OCI-M2 (cell line): ENCODE data around the gene RNF115.
"Not testable (repeated sequence)": the region's sequence is repeated elsewhere in the genome, so short reads cannot be mapped to it uniquely, and the experiment has no call there.

Experiments
- DNase-seq: peaks from one replicate; lab custom pipeline; 2025; ENCODE audit not compliant: unreplicated experiment; lab: John Stamatoyannopoulos, UW

Gene RNF115

DNA sequence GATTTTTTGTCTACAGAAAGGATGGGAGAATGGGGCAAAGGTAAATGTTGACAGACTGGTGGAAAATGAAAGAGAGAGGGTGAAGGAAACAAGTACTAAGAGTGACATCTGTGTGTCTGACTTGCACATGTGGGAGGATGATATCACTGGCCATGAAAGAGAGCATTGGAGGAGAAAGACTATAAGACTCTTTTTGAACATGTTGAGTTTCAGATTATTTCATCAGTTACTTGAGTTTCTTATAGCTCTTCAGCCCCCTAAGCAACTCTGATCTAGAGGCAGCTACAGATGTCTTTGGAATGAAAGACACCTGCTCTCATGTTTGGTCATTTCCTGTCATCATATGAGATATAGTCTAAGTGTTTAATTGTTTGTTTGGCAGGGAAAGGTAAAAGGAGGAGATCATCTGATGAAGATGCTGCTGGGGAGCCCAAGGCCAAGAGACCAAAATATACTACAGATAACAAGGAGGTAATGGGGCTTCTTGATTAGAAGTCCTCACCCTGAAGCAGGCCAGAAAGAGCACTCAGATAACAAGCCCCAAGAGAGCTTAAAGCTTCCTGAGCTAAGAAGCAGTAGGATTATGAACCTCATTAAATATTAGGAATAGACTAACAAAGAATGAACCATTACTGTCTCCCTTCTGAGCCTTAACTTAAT, 4.6 kb upstream of the RNF115 start:
- no peak for DNase-seq

DNA sequence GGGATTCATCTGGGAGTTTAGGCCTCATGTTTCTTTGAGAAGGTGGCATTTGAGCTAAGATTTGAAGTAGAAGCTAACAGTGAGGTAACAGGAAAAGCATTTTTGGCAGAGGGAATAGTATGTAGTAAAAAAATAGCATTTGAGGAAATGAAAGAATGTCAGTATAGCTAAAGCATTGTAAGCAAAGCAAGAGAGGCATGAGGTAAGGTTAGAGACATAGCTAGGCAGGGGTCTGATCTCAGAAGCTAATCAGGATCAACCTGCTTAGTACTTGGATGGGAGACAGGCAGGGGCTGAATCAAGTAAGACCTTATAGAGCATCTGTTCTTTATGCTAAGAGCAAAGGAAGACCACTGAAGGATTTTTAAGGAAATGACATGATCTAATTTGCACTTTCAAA, 4.1 kb upstream of the RNF115 start:
- no peak for DNase-seq

DNA sequence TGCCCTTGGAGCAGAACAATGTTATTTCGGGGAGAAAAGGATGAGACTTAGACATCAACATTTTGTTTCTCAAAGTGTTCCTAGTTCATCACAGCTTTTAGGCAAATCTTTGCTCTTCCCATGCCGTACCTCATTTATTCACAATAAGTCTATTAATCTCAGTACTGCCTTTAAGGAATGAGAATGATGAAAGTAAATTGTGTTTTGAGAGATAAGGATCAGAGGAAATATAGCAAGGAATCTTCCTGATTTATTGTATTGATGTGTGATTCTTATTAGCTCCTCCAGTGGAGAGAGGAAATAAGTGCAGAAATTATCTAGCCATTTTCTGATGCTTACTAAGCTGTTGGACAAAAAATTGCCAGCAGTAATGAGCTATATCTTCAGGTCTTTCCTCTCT, 2.1 kb upstream of the RNF115 start:
- DNase-seq = no peak

DNA sequence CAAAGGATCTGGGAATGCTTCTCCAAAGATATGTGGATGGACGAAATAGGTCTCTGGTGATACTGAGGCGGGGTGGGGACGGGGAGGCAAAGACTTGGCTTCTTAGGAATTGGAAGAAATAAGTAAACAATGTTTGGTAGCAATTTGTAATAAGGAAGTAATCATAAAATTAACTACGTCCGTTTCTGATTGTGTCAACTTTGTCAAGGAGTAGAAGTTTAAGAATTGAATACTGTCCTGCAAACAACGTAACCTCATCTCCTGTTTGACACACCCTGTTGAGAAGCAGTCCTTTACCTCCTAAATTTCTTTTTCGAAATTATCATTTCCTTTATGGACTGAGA, 576 bp upstream of the RNF115 start:
- DNase-seq = no peak

DNA sequence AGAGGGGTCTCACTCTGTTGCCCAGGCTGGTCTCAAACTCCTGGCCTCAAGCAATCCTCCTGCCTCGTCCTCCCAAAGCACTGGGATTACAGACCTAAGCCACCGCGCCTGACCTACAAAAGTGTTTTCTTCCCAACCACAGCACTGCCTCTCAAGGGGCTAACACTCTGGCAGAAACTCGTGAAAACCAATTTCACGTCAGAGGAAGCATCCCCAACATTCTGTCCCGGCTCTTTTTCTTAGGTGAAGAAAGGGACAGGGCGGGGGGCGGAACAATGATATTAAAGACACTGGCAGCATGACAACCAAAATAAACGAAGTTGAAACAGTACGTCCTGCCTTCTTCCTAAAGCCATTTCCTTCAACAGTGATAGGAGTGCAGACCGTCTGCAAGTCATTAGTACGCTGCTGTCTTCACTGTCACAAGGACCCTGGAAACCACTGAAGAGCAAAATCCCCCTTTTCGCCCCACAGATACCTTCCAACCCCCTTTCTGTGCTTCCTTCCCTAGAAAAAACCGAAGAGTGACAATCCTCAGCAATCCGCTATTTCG, 1.0 kb downstream of the RNF115 start:
- not testable (repeated sequence) for DNase-seq

DNA sequence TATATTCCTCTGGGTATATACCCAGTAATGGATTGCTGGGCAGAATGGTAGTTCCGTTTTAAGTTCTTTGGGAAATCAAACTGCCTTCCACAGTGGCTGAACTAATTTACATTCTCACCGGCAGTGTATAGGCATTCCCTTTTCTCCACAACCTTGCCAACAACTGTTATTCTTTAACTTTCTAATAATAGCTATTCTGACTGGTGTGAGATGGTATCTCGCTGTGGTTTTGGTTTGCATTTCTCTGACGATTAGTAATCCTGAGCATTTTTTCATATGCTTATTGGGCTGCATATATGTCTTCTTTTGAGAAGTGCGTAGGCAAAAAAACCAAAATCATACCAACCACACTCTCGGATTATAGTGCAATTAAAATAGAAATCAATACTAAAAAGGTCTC, 5.8 kb downstream of the RNF115 start:
- not testable (repeated sequence) for DNase-seq

DNA sequence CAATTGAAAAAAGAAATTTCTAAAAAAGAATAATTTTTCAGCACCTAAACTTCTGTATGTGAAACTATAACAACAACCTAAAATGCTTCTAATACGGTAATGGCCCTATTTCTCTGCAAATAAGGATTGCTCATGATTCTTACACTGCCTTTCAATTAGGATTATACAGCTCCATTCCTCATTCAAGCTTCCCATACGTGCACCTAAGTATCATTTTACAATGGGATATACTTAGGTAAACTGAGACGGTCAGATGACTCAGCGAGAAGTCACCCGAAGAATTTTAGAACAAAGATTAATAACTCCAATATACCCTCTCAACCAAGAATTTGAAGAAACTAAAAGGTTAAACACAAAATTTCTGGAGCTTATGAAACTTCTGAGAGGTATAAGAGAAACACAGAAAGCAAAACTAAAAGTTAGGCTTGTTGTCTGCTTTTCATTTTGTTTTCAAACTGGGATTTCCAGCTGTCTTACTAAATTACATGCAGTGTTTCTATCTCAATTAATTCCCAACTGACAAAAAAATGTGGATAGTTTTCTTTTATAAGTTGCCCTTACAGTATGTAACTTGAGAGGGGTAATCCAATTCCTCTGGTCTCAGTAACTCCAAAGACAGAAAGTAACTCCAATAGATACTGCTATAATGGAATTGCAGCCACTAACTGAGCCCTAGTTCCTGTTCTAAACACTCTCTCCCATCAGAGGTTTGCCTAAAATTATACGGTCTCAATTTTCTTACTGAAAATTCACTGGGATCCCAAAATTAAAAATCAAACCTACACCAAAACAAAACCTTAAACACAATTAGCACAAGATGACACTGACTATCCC, 10.7 kb downstream of the RNF115 start:
- DNase-seq = not testable (repeated sequence)

DNA sequence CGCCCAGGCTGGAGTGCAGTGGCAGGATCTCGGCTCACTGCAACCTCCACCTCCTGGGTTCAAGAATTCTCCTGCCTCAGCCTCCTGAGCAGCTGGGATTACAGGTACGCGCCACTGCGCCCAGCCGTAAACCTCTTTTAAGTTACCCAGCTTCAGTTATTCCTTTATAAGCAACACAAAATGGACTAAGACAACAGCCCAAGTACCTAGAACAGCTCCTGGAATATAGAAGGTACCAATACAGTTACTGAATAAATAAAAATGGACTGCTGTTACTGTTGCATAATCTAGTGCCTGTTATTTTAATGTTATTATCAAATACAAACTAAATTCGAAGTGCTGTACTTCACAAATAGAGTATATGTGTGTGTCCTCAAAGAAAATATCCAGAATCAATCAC, 17.1 kb downstream of the RNF115 start:
- DNase-seq = no peak

DNA sequence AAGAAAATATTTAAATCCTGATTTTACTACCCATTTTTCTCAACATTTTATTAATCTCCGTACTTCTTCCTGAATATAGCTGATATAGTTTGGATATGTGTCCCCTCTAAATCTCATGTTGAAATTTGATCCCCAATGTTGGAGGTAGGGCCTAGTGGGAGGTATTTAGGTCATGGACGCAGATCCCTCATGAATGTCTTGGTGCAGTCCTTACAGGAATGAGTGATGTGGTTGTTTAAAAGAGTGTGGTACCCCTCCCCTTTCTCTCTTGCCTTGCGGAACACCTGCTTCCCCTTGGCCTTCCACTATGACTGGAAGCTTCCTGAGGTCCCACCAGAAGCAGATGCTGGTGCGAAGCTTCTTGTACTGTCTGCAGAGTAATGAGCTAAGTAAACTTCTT, 17.5 kb downstream of the RNF115 start:
- DNase-seq = no peak

DNA sequence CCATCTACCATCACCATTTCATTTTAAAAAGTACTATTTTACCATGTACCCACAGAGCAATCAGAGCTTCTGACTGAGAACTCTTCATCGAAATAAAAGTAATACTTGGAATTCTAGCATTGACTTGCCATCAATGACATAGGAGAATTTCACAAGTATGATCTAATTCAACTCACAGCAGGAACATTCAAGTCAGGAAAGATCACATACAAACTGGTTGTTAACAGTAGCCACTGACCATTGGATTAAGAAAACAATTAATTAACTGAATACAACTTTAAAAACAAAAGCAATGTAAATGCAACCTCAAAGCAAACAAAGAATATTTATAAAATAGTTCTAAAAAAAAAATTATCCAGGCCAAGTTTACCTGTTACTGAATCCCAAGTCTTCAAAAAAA, 18.8 kb downstream of the RNF115 start:
- DNase-seq = no peak

DNA sequence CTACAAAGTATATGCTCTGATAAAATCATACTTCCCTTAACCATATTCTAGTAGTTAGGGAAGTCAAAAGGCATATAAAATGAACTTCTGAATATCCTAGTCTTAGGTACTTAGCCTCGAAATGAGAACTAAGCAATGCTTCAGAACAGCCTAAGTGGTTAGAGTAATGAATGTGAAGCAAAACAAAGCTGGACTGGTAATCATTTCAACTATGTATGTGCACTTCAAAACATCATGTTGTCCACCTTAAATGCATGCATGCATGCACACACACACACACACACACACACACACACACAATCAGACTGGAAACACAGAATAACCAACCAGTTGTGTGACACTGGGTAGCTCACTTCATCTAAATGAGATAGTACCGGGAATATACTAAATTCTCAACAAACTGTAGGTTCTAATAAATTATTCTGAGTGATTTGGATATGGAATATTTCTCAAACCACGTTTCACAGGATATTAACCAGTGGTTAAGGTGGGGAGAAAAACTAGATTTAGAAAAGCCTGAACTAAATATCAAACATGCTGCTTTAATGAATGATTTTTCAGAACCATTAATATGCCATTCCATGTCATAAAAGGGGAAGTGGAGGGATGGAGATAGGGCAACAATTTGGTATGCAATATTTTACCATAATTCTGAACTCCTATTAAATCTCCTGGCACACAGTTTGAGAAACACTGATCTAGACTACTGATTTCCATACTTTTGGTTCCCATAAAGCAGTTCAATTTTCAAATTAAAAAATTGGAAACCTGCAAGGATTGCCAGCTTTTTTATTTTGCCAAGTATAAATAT, 19.5 kb downstream of the RNF115 start:
- DNase-seq = no peak

DNA sequence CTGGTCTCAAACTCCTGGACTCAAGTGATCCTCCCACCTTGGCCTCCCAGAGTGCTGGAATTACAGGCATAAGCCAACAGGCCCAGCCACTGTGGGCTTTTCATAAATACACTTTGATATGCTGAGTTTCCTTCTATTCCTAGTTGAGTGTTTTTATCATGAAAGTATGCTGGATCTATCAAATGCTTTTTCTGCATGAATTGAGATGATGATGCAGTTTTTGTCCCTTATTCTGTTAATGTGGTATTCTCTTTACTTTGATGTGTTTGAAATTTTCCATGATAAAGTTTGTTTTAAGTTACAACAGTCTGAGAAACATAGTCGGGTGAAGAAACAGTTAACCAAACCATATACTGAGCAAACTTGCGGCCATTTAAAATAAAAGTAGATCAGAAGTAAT, 24.1 kb downstream of the RNF115 start:
- no peak for DNase-seq

DNA sequence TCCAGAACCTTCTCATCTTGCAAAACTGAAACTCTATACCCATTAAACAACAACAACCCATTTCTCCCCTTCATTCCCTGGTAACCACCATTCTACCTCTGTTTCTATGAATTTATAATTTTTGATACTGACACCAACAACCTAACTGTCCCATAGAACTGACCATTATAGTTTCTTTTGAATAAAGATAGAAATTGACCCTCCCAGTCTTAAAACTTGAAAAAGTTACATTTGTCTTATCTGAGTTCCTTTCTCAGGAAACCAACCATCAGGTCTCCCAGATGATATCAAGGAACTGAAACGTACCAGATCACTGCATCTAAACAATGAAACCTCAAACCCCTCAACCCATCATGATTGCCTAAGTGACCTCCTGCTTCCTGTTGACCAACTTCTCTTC, 27.1 kb downstream of the RNF115 start:
- DNase-seq = no peak

DNA sequence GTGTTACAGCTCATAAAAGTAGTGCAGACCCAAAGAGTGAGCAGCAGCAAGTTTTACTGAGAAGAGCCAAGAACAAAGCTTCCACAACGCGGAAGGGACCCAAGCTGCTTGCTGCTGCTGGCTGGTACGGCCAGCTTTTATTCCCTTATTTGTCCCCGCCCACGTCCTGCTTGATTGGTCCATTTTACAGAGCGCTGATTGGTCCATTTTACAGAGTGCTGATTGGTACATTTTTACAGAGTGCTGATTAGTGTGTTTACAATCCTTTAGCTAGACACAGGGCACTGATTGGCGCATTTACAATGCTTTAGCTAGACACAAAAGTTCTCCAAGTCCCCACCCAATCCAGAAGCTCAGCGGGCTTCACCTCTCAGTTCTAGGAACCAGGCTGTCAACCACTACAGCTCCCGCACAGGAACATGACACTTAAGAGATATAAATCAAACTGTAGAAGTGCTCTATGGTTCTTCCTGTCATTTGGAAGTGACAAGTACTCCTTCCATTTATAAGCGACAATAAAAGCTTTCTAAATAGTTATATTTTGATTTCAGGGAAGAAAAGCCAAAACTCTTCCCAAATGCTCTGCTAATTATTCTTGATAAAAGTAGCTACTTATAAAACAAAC, 28.5 kb downstream of the RNF115 start:
- no peak for DNase-seq

DNA sequence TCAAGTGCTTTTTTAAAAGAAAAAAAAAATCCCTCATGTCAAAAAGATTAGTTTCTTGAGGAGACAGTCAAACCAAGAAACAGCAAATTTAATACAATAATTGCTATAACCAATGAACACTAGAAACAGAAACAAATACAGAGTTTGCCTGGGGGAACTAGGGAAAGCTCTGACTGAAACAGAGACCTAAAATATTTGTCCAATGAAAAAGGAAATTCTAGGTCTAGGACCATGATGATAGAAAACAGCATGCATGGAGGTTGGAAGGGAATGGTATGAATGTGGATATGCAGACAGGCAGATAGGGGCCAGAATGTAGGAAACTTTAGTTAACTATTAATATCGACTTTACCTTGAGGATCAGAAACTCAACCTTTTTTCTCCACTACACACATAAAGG, 31.4 kb downstream of the RNF115 start:
- DNase-seq = no peak

DNA sequence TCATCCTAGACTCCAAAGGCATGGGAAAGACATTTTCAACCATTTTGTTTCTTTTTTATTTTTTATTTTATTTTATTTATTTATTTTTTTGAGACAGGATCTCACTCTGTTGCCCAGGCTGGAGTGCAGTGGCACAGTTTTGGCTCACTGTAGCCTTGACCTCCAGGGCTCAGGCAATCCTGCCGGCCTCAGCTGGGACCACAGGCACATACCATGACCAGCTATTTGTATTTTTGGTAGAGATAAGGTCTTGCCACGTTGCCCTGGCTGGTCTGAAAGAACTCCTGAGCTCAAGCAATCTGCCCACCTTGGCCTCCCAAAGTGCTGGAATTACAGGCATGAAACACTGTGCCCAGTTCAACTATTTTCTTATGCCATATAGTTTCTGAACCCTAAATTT, 32.0 kb downstream of the RNF115 start:
- DNase-seq = not testable (repeated sequence)

DNA sequence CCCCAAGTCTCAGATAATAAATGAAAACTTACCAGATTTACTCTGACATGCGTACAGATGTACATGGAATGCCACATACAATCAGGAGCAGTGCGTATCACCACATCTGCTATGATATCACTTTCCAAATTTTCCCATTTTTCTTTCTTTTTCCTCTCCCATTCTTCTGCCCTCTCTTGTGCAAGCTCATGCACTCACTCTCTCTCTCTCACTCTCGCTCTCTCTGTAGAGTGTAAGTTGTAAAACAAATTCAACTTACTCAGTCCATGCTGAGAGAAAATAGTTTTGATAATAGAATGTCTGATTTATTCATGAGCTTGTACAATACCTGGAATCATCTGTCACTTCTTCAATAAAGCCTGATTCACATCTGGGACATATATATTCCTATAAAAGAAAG, 35.3 kb downstream of the RNF115 start:
- DNase-seq = no peak

DNA sequence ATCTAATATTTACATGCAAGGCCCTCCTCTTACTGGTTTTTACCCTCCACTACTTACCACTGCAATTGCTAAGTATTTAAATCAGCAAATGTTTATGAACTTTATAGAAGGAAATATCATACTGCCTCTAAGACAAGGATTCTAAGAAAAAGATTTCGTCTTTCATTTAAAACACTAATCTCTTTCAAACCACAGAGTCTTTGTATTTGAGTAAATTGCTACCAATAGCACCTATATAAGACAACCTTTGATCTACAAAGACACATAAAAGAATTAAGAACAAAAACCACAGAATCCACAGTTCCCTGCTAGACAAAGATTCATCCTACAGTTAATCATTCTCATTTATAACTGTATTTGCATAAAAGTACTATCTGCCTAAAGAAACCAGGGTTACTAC, 37.6 kb downstream of the RNF115 start:
- DNase-seq = no peak

DNA sequence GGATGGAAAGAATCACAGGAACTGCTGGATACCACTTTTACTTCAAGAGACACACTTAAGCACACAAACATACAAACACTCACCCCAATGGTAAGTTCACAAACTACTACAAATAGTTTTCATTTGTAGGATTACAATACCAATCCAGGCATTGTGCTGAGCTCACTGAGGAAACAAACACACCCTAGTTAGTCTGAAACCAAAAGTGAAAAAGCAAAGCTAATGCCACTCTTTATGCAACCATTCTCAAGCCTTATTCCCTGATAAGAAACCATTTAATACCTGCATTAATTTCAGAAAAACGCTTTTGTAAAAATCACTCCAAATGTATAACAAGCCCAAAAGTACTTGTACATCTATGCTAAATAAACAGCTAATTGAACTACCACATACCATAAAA, 38.3 kb downstream of the RNF115 start:
- no peak for DNase-seq

DNA sequence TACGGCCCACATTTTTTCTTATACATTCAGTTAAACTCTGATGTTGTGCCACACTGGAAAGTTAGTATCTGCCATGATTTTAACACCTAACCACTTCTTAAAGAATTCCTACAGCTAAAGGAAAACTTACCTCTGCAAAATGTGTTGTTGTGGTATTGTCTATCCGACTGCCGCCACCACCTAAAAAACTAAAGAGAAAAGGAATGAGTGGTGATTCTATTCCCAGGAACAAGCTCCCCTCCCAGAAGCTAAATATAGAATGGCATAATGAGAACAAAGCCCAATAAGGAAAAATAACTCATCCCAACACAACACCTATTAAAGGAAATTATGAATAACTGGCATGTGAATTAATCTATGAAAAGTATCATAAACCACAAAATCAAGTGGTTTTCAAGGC, 39.5 kb downstream of the RNF115 start:
- DNase-seq = no peak
